GM23338 (cell line): ENCODE measurements around the gene TPST1. TPM values are rescaled to one million over a fixed set of nuclear protein-coding genes. Genes with fewer than 3 reads are reported as not detected.
"Not testable (repeated sequence)": the region's sequence is repeated elsewhere in the genome, so short reads cannot be mapped to it uniquely, and the experiment has no call there.

ENCODE experiments used
- ATAC-seq: fragments of 200-7000 bp; cut with Tn5 transposase; 3 replicates; pipeline ENCODE4 v1.9.1; 2020
- DNase-seq: peaks from one replicate; pipeline ENCODE4 v3.0.0-alpha.2; 2015; ENCODE audit warnings: low spot score
- H2AFZ ChIP-seq: fragments of 200-600 bp; sonication (generic); 2 replicates; pipeline ENCODE4 v1.8.0; 2016; ENCODE audit warnings: antibody characterized with exemption, mild to moderate bottlenecking, moderate library complexity
- H3F3A ChIP-seq: fragments of 200-600 bp; sonication (generic); replicated peaks from 2 replicates; pipeline ENCODE4 v1.8.0; 2017; ENCODE audit warnings: antibody characterized with exemption, mixed run types, low read depth
- H3K27ac ChIP-seq: fragments of 200-600 bp; sonication (generic); 2 replicates; pipeline ENCODE4 v1.6.1; 2016; ENCODE audit warnings: low read depth
- H3K27me3 ChIP-seq: fragments of 200-600 bp; sonication (generic); 2 replicates; pipeline ENCODE4 v1.8.0; 2016; ENCODE audit warnings: mild to moderate bottlenecking, mixed run types, moderate library complexity; ENCODE audit not compliant: insufficient read depth
- H3K36me3 ChIP-seq: fragments of 200-600 bp; sonication (generic); 2 replicates; pipeline ENCODE4 v1.8.0; 2016; ENCODE audit warnings: mild to moderate bottlenecking; ENCODE audit not compliant: insufficient read depth
- H3K4me1 ChIP-seq: fragments of 200-600 bp; sonication (generic); 2 replicates; pipeline ENCODE4 v1.8.0; 2016; ENCODE audit warnings: mild to moderate bottlenecking, moderate library complexity; ENCODE audit not compliant: insufficient read depth
- H3K4me2 ChIP-seq: fragments of 200-600 bp; sonication (generic); 2 replicates; pipeline ENCODE4 v1.7.1; 2017; ENCODE audit warnings: mixed run types
- H3K4me3 ChIP-seq: fragments of 200-600 bp; sonication (generic); 2 replicates; pipeline ENCODE4 v1.6.1; 2016; ENCODE audit warnings: mixed run types
- H3K79me2 ChIP-seq: fragments of 200-600 bp; sonication (generic); replicated peaks from 2 replicates; pipeline ENCODE4 v1.8.0; 2017; ENCODE audit warnings: mild to moderate bottlenecking; ENCODE audit not compliant: insufficient read depth
- H3K9me2 ChIP-seq: fragments of 200-600 bp; sonication (generic); 2 replicates; pipeline ENCODE4 v1.8.0; 2017; ENCODE audit not compliant: insufficient read depth
- H4K20me1 ChIP-seq: fragments of 200-600 bp; sonication (generic); replicated peaks from 2 replicates; pipeline ENCODE4 v1.8.0; 2017; ENCODE audit warnings: mild to moderate bottlenecking; ENCODE audit not compliant: insufficient read depth
- H3K27ac Mint-ChIP-seq: 2 replicates; pipeline ENCODE4 v1.8.0; 2020; ENCODE audit warnings: inconsistent platforms, mild to moderate bottlenecking, moderate library complexity, mixed read lengths
- H3K27me3 Mint-ChIP-seq: 3 replicates; pipeline ENCODE4 v1.8.0; 2022; ENCODE audit warnings: low read depth, mild to moderate bottlenecking, moderate library complexity, mixed read lengths, inconsistent platforms; ENCODE audit not compliant: insufficient read depth, poor library complexity
- H3K36me3 Mint-ChIP-seq: 3 replicates; pipeline ENCODE4 v1.8.0; 2021; ENCODE audit warnings: low read depth, mild to moderate bottlenecking, inconsistent platforms, moderate library complexity, mixed read lengths
- H3K4me1 Mint-ChIP-seq: 3 replicates; pipeline ENCODE4 v1.8.0; 2020; ENCODE audit warnings: mild to moderate bottlenecking, inconsistent platforms, mixed read lengths
- H3K4me3 Mint-ChIP-seq: 3 replicates; pipeline ENCODE4 v1.8.0; 2021; ENCODE audit warnings: moderate library complexity, mild to moderate bottlenecking, inconsistent platforms, mixed read lengths
- H3K9me3 Mint-ChIP-seq: 3 replicates; pipeline ENCODE4 v1.8.0; 2020; ENCODE audit warnings: moderate library complexity, mild to moderate bottlenecking, inconsistent platforms, mixed read lengths
- CREB1 ChIP-seq: fragments of 250-450 bp; sonication (Bioruptor Pico); IDR thresholded peaks from 2 replicates; pipeline ENCODE4 v1.5.0; 2020; ENCODE audit warnings: low read depth, mild to moderate bottlenecking, moderate library complexity
- CTCF ChIP-seq, 2 experiments: fragments of 200-600 bp in 1 of 2; sonication (generic) in 1 of 2; conservative IDR thresholded peaks; 2 replicates each; pipeline versions ENCODE4 v1.5.1 to v1.6.1; 2016 to 2017; ENCODE audit warnings: antibody characterized with exemption in 2 of 2, low read depth in 2 of 2, mild to moderate bottlenecking in 2 of 2, moderate library complexity in 1 of 2
- NANOG ChIP-seq: IDR thresholded peaks from 2 replicates; pipeline ENCODE4 v1.6.1; 2016; ENCODE audit warnings: antibody characterized with exemption, borderline replicate concordance
- POLR2AphosphoS5 ChIP-seq: IDR thresholded peaks from 2 replicates; pipeline ENCODE4 v1.6.1; 2016; ENCODE audit warnings: antibody characterized with exemption, low read depth
- REST ChIP-seq: IDR thresholded peaks from one replicate; pipeline ENCODE4 v1.6.1; 2018; ENCODE audit warnings: antibody characterized with exemption; ENCODE audit not compliant: unreplicated experiment
- STAT1 ChIP-seq: IDR thresholded peaks from one replicate; pipeline ENCODE4 v1.6.1; 2016; ENCODE audit warnings: antibody characterized with exemption; ENCODE audit not compliant: unreplicated experiment
- ZNF114 ChIP-seq: fragments of 250-450 bp; sonication (Bioruptor Pico); IDR thresholded peaks from 2 replicates; pipeline ENCODE4 v1.5.0; 2020; ENCODE audit warnings: mild to moderate bottlenecking, moderate library complexity
- ZNF331 ChIP-seq: fragments of 250-450 bp; sonication (Bioruptor Pico); IDR thresholded peaks from 2 replicates; pipeline ENCODE4 v1.5.0; 2020; ENCODE audit warnings: low read depth, mild to moderate bottlenecking, moderate library complexity
- polyA plus RNA-seq: library from polyadenylated mRNA; unstranded; fragments of >200 nt; fragmentation: Nextera tagmentation; extraction: Ambion mirVana; gene quantifications from 2 replicates; pipeline ENCODE4 v1.2.1, GENCODE V29; 2016
- total RNA-seq: library from RNA; depleted of rRNA; stranded (reverse); fragments of >200 nt; shearing (Covaris generic); gene quantifications from 2 replicates; pipeline ENCODE4 v1.2.3, GENCODE V29; 2014

Gene TPST1
- total and polyA plus RNA-seq, 2 experiments from 2014 or later: 10.7 to 19.2 TPM

GRCh38 chr7:66170309-66171231, 34.6 kb upstream of the TPST1 start (continued):
- no peak for TF ChIP-seq CTCF (conservative IDR thresholded peaks at IDR 0.05; ENCODE audit: low read depth in 2 of 2)

- not testable (repeated sequence) for H3K9me2 ChIP-seq, H3K4me3 Mint-ChIP-seq, DNase-seq, H3K27me3 ChIP-seq, H3K4me3 ChIP-seq, H3K36me3 Mint-ChIP-seq, H3K27ac Mint-ChIP-seq, H3K4me2 ChIP-seq, H3K36me3 ChIP-seq, ATAC-seq, H3K9me3 Mint-ChIP-seq, H3K4me1 Mint-ChIP-seq, H4K20me1 ChIP-seq, H2AFZ ChIP-seq, H3F3A ChIP-seq, H3K79me2 ChIP-seq, H3K27ac ChIP-seq, H3K27me3 Mint-ChIP-seq, H3K4me1 ChIP-seq
Measured at GRCh38 chr7:66172536-66173401, 32.4 kb upstream of the TPST1 start.

- Histone ChIP-seq H3K9me2 (no peaks in the 10 kb centered on the region), H3K79me2 (no peaks in the 10 kb centered on the region), H3K4me1 (no peaks in the 10 kb centered on the region), H3K27ac (no peak overlapping the region), H3K4me2 (no peak overlapping the region), H3F3A (no peaks in the 10 kb centered on the region), H4K20me1 (no peaks in the 10 kb centered on the region), H3K36me3 (no peaks in the 10 kb centered on the region), H2AFZ (no peak overlapping the region), H3K27me3 (no peaks in the 10 kb centered on the region), H3K4me3 (no peak overlapping the region)
- H3K9me3 Mint-ChIP-seq: peaks cover 5% of the 10 kb centered on the region; the same call in 2 of the 3 replicates
- H3K36me3 Mint-ChIP-seq: peaks cover 3% of the 10 kb centered on the region; the same call in 1 of the 3 replicates
- no peak overlapping the region for H3K27ac Mint-ChIP-seq
- ATAC-seq (no peak), DNase-seq (no peak)
- no peak for TF ChIP-seq ZNF331
- TF ChIP-seq POLR2AphosphoS5: no peak
- TF ChIP-seq CREB1 (CRISPR knock-in tag): no peak
- no peak for TF ChIP-seq ZNF114 (CRISPR knock-in tag)
- no peak for TF ChIP-seq NANOG
- no peak for TF ChIP-seq STAT1
- no peak for TF ChIP-seq REST
- TF ChIP-seq CTCF (conservative IDR thresholded peaks at IDR 0.05; ENCODE audit: low read depth in 2 of 2): no peak
- H3K27me3 Mint-ChIP-seq: peaks cover 1% of the 10 kb centered on the region
- H3K4me3 Mint-ChIP-seq: no peak overlapping the region
- H3K4me1 Mint-ChIP-seq: 0 out of 3 replicates have a peak, but pooled peaks cover 4% of the 10 kb centered on the region
Measured at GRCh38 chr7:66173856-66174255, 31.3 kb upstream of the TPST1 start.

- not testable (repeated sequence) for H3F3A ChIP-seq, H3K79me2 ChIP-seq, H3K27me3 Mint-ChIP-seq, H3K4me1 ChIP-seq, H3K4me3 ChIP-seq, H3K27ac ChIP-seq, DNase-seq, H4K20me1 ChIP-seq, H3K9me3 Mint-ChIP-seq, H3K36me3 Mint-ChIP-seq, H3K4me3 Mint-ChIP-seq, H3K27me3 ChIP-seq, H3K9me2 ChIP-seq, H3K4me2 ChIP-seq, H3K36me3 ChIP-seq, ATAC-seq, H2AFZ ChIP-seq, H3K4me1 Mint-ChIP-seq, H3K27ac Mint-ChIP-seq
Measured at GRCh38 chr7:66175006-66175405, 30.1 kb upstream of the TPST1 start.
